Astrocyte of the spinal cord (primary cell): ENCODE results near the gene AKT2.

Experiments used
- DNase-seq: peaks from one replicate; pipeline ENCODE4 v3.0.0; 2011; ENCODE audit warnings: low read depth, low spot score
- H3K4me3 ChIP-seq: 2 replicates; pipeline ENCODE4 v1.5.1; 2011; ENCODE audit warnings: low read depth, mild to moderate bottlenecking, low read length, moderate library complexity
- CTCF ChIP-seq: IDR thresholded peaks from 2 replicates; pipeline ENCODE4 v1.5.1; 2012; ENCODE audit warnings: low read depth, mild to moderate bottlenecking, low read length, inconsistent platforms
- in situ Hi-C: cut with HindIII; loops from 2 replicates; pipeline ENCODE4 v1.10.0; 2017; ENCODE audit warnings: low sequenced_read_pairs

Gene AKT2

GRCh38 chr19:40303765-40304164, 18.6 kb upstream of the AKT2 start:
- no peak overlapping the region for H3K4me3 ChIP-seq
- in situ Hi-C loops: no loop called here
- TF ChIP-seq CTCF: no peak
- DNase-seq: no peak

DNA sequence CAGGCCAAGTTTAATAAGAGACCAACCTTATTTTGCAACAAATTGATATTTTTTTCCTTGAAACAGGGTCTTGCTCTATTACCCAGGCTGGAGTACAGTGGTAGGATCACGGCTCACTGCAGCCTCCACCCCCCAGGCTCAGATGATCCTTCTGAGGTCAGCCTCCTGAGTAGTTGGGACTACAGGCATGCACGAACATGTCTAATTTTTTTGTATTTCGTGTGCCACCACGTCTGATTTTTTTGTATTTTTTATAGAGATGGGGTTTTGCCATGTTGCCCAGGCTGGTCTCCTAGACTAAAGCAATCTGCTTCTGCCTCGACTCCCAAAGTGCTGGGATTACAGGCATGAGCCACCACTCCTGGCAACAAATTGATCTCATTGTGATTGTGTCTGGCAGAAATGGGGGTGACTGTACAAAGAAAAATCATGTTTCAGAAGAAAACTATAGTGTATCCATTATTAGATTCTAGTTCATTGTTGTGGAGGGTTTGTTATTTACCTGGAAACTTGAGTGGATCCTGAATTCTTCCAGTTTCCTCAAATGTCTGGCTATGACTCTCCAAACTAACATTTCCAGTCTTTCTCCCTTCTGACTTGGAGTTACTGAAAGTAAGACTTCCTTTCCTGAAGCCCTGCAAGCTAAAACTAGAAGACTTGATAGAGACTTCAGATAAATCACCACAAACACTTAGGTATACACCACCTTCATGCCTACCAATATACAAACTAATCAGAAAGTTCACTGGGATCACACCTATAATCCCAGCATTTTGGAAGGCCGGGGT, 17.3 kb upstream of the AKT2 start:
- DNase-seq: no peak
- TF ChIP-seq CTCF: no peak
- in situ Hi-C loops: no loop called here
- no peak overlapping the region for H3K4me3 ChIP-seq

GRCh38 chr19:40300668-40301067, 15.5 kb upstream of the AKT2 start:
- no peak for DNase-seq
- no peak for TF ChIP-seq CTCF
- in situ Hi-C loops: no loop called here
- no peak overlapping the region for H3K4me3 ChIP-seq

GRCh38 chr19:40298026-40298425, 12.9 kb upstream of the AKT2 start:
- no peak for DNase-seq
- no peak for TF ChIP-seq CTCF
- H3K4me3 ChIP-seq: no peak overlapping the region
- in situ Hi-C loops: no loop called here

DNA sequence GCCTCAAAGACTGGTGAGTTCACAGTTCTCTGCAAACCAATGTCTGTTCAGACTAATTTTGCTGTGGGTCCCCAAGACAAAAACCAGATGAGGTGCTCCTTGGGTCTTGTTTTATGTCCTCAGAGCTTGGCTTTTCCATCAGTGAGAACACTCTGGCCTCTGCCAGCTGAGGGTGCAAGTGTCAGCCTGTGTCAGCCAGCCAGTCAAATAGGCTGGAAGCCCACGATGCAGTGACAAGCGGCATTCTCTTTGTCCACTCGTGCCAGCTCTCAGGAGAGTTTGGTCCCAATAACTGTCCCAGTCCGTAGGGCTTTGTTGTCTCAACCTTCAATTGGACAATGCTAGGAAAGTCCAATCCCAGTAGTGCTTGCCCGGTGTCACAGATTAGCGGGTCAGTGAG, 9.4 kb upstream of the AKT2 start:
- DNase-seq: no peak
- in situ Hi-C loops: no loop called here
- no peak for TF ChIP-seq CTCF
- H3K4me3 ChIP-seq: no peak overlapping the region

GRCh38 chr19:40286971-40287421, 1.9 kb upstream of the AKT2 start:
- DNase-seq: no peak
- in situ Hi-C loops: no loop called here
- H3K4me3 ChIP-seq: no peak overlapping the region
- no peak for TF ChIP-seq CTCF
